Left colon (tissue), 2 donors: ENCODE results near the gene ACR. TPM values are rescaled to one million over a fixed set of nuclear protein-coding genes. Genes with fewer than 3 reads are reported as not detected.
A peak's percentile ranks its signal among the peaks of the same experiment; 100 is the strongest.
"Not testable (repeated sequence)": the region's sequence is repeated elsewhere in the genome, so short reads cannot be mapped to it uniquely, and the experiment has no call there.

Experiments used
- ATAC-seq: fragments of 200-7000 bp; cut with Tn5 transposase; one replicate; pipeline ENCODE4 v1.9.1; 2020; ENCODE audit warnings: mild to moderate bottlenecking, moderate library complexity
- DNase-seq, 2 donors: peaks; one replicate each; pipeline ENCODE4 v3.0.0-alpha.2; 2020
- intact Hi-C, 2 donors: fragments of 100-400 bp; cut with DNase I in 1 of 2; cut with micrococcal nuclease in 1 of 2; formaldehyde crosslinking; loops; one replicate each; pipeline versions ENCODE4 v1.11.2 to v1.14.0; 2022; cut with DNase I, micrococcal nuclease
- total RNA-seq, 2 donors: library from RNA; stranded (reverse); fragmentation: NEBNext Ultra II Directional; extraction: Animal tissue kit (Norgen Biotek cat#: 25700); gene quantifications; one replicate each; pipeline ENCODE4 v1.2.1, GENCODE V29; 2021
- donor health status: DM: no; HTN: no; CAD: no.
- donor health status: DM: yes; HTN: yes; CAD: no.

ACR gene
- total RNA-seq, 2 donors from 2014 or later = 0.89 to 1.5 TPM

DNA sequence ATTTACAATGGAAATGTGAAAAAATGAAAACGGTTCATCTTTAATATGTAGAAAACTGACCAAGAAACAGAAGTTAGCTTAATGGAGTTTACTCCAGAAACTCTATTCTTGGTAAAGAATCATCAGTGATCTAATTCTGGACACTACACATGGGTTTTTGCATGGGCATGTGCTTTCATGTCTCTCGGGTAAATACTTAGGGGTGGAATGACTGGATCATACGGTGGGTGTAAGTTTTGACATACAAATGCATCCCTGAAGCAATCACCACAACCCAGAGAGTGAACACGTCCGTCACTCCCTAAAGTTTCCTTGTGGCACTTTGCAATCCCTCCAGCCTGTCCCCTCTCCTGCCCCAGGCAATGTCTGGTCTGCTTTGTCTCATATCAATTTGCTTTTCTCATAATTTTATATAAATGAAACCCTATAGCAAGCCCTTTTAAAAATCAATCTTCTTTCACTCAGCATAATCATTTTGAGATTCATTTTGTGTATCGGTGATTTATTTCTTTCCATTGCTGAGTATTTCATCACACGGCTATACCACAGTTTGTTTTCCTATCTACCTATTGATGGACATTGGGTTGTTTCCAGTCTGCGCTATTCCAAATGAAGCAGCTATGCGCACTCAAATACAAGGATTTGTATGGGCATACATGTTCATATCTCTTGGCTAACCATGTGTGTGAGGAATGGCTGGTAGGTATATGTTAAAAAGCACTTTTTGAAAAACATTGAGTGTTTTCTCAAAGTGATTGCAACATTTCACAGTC is 11.5 kb downstream of the ACR start:
- DNase-seq, intact Hi-C loops, ATAC-seq: not testable (repeated sequence)

GRCh38 chr22:50755251-50755650 is 17.2 kb downstream of the ACR start:
- DNase-seq, intact Hi-C loops, ATAC-seq: not testable (repeated sequence)

GRCh38 chr22:50756406-50756805 is 18.4 kb downstream of the ACR start:
- intact Hi-C loops, DNase-seq, ATAC-seq: not testable (repeated sequence)

GRCh38 chr22:50756949-50757491 is 19.0 kb downstream of the ACR start:
- intact Hi-C loops = not testable (repeated sequence)
- peak; percentile 25 for ATAC-seq
- peak; percentile 56 to 69 for DNase-seq

DNA sequence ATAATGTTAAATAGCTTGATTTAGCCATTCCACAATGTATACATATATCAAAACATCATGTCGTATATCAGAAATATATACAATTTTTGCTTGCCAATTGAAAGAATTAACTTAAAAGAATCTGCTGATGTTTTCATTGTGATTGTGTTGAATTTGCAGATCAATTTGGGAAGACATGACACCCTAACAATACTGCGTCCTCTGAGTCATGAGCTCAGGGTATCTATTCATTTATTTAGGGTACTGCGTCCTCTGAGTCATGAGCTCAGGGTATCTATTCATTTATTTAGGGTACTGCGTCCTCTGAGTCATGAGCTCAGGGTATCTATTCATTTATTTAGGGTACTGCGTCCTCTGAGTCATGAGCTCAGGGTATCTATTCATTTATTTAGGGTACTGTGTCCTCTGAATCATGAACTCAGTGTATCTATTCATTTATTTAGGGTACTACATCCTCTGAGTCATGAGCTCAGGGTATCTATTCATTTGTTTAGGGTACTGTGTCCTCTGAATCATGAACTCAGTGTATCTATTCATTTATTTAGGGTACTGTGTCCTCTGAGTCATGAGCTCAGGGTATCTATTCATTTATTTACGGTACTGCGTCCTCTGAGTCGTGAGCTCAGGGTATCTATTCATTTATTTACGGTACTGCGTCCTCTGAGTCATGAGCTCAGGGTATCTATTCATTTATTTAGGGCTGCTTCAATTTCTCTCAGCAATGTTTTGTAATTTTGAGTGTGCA is 21.8 kb downstream of the ACR start:
- DNase-seq, ATAC-seq, intact Hi-C loops: not testable (repeated sequence)

DNA sequence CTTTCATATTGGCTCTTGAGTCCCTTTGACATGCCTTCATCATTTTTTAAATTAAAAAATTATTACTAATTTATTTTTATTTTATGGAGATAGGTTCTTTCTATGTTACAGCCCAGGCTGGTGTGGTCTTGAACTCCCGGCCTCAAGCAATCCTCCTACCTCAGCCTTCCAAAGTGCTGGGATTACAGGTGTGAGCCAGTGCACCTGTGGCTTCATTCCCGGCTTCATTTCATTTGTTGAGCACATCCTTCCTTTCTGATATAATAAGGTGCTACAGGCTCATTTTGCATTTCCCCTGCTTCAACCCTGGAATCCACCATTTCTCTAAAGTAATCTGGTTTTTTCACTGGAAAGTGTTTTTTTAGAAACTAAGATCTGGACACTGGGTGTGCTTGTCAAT is 23.8 kb downstream of the ACR start:
- intact Hi-C loops, DNase-seq, ATAC-seq: not testable (repeated sequence)

- intact Hi-C loops, DNase-seq: not testable (repeated sequence)
These were observed 26.3 kb downstream of the ACR start for GRCh38 chr22:50764288-50764687.

DNA sequence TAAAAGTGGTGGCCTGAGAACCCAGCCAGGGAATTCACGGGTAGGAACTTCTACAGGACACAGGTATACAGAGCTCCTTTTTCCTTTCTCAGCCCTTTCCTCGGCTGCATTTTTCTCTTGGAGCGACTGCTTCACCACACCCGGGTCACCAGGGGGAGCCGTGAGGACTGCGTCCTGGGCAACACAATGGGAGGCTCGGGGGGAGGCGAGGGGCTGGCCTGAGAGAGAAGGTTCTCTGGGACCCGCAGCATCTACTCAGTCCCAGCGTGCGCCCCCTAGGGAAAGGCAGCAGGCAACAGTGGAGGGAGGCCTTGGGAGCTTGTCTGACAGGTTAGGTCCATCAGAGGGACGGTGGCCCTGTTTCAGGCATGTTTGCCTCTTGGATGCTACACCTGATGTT is 37.1 kb downstream of the ACR start:
- DNase-seq (peak; percentile 36 to 53), ATAC-seq (peak; percentile 79)
- intact Hi-C loops = not testable (repeated sequence)

More at GRCh38 chr22:50764288-50764687, 26.3 kb downstream of the ACR start:
- ATAC-seq = not testable (repeated sequence)

DNA sequence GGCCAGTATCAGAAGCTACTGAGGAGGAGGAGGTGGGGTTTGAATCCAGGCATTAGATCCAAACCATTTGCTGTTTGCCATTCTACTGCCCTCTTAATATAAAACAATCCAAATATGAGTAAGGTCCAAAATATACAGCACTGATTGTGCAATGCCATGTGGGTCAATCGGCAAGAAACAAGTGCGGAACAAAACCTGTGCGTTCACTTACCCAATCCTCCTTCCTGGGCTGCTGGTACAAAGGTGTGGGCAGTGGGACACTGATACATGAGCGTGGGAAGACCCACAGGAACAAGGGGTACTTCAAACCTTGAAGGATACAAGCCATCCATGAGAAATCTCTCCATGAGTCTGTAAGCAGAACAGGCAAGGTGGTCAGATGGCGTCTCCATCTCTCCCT is 39.6 kb downstream of the ACR start:
- ATAC-seq, intact Hi-C loops, DNase-seq: not testable (repeated sequence)

DNA sequence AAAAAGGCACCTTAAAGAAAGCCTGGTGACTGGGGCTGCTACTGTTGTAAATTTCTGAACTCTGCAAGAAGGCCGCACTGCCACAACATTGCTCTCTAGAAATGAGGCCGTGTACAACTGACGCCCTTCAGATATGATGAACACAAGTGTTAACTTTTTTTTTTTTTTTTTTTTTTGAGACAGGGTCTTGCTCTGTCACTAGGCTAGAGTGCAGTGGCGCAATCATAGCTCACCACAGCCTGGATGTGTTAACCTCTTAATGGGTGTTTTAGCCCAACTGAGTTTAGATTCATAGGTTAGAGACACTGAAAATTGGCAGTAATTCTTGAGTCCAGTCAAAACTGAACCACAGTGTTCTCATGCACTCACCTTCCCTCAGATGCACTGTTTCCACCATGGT is 42.2 kb downstream of the ACR start:
- intact Hi-C loops, ATAC-seq, DNase-seq: not testable (repeated sequence)

- DNase-seq, ATAC-seq, intact Hi-C loops: not testable (repeated sequence)
These were observed 44.2 kb downstream of the ACR start for GRCh38 chr22:50782253-50782652.

GRCh38 chr22:50783033-50783879 is 45.3 kb downstream of the ACR start, which contains the start of gene RABL2B:
TSS of gene RABL2B (minus strand) at chr22:50783636. CDS start at chr22:50782294, 1,342 bp downstream.
- peak; percentile 96 for ATAC-seq
- intact Hi-C loops = not testable (repeated sequence)
- DNase-seq = peak; percentile 84 to 93

DNA sequence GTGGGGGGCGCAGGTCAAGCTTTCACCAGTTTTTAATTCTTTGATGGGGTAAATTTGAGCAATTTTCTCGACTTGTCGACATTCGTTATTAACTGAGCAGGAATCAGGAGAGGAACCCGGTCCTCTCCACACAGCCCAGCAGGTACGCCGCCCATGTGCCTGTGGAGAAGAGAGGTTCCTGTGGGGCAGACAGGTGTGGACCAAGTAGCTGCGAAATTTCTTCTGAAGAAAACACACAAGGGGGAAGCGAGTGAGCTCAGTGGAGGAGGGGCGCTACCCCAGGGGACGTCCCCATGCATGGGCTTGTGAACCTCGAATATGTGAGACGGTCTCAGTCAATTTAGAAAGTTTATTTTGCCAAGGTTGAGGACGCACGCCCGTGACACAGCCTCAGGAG is 45.9 kb downstream of the ACR start:
- ATAC-seq (peak; percentile 39), DNase-seq (peak in 1 of 2 donors; percentile 8)
- intact Hi-C loops = not testable (repeated sequence)

DNA sequence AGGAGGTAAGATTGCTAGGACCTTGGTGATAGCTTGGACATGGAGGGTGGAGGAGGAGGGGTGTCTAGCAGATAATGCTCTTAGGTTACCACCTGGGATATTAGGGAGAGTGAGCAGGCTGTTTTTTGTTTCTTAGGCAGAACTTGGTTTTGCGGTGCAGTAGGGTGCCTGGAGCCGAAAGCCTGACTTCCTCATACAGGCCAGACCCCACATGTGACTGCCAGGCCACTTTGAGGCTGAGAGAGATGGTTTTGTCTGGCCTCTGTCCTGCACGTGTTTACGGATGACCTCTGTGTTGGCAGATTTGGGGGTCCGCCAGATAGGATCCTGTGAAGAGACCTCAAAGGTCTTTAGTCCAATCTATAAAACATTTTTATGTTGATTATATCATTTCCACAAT is 47.3 kb downstream of the ACR start:
- intact Hi-C loops, DNase-seq, ATAC-seq: not testable (repeated sequence)

DNA sequence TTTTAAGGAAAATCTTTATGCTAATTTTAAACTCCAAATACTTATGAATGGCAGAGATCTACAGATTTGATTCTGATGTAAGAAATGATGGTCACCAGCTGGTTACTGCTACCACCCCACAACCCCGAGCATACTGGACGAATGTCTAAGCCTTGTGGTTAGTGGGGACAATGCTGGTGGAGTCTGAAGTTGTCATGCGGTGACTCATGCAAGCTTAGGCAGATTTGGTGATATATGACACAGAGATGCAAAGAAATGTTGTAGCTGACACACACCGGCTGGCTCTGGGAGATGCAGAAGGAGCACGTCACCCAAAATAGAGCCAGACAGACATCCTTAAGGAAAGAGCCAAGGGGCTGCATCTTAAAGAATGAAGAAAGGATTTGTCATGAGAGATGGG is 48.9 kb downstream of the ACR start:
- ATAC-seq, intact Hi-C loops, DNase-seq: not testable (repeated sequence)
